Amniotic stem cell (primary cell): ENCODE measurements around the gene SLPI.

Experiments used
- DNase-seq: peaks from one replicate; lab custom pipeline; 2025; lab: John Stamatoyannopoulos, UW

SLPI gene, protein sequence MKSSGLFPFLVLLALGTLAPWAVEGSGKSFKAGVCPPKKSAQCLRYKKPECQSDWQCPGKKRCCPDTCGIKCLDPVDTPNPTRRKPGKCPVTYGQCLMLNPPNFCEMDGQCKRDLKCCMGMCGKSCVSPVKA

DNA sequence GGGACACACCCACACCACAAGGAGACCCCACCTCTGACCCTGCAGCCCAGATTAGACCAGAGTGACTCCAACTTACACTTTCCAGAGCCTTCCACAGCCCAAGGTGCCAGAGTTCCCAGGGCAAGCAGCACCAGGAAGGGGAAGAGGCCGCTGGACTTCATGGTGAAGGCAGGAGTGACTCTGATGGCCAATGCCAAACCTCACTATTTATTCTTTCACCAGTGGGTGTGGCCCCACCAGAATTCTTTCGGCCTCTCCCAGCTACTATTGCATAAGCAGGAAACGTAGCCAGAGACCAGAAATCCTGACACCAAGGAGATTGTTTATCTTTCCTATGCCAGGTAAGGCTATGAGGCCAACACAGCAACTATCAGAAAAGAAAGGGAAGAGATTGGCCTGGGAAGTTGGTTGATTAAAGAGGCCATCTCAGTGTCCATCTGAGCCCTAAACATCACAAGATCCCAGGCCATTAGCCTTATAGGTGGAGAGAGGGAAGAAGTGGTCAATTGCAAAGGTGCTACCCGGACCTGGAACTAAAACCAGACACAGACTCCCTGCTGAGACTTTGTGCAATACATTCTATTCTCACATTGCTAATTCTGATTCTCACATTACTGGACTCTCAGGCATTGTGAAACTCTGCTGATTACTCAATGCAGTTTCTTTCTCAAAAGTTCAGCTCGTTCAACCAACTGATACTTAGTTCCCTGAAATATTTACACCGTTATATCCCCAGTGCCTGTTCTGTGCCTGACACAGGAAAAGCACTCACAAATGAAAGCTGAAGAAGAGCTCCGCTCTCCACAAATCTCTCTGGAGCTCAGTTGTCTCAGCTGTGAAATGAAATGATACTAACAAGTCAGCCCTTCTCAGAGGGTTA lies at the start of gene SLPI:
SLPI (minus strand) TSS at position 182 of the 880 bp plus-strand sequence; CDS start at position 161, 21 bp downstream.
- no peak for DNase-seq

GRCh38 chr20:45303586-45304463 lies 49.5 kb upstream of the SLPI start:
- no peak for DNase-seq

GRCh38 chr20:45301824-45302271 lies 47.5 kb upstream of the SLPI start:
- no peak for DNase-seq

DNA sequence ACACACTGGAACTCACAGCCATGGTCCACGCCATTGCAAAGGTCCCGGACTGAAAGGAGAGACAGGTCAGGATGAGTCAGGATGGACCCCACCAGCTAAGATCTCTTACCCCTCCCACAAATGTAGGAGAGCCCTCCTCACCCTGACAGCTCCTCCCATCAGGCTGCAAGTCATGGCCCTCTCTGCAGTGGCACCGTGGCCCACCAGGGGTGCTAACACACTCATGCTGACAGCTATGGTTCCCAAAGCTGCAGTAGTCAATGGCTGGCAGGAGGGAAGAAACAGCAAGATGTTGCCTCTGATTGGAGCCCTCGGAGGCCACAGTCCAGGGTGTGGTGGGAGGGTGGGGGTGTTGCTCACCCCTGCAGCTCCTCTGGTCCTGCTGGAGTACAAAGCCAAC lies 46.6 kb upstream of the SLPI start:
- DNase-seq, result no peak

GRCh38 chr20:45299786-45300185 lies 45.4 kb upstream of the SLPI start:
- DNase-seq, result no peak

DNA sequence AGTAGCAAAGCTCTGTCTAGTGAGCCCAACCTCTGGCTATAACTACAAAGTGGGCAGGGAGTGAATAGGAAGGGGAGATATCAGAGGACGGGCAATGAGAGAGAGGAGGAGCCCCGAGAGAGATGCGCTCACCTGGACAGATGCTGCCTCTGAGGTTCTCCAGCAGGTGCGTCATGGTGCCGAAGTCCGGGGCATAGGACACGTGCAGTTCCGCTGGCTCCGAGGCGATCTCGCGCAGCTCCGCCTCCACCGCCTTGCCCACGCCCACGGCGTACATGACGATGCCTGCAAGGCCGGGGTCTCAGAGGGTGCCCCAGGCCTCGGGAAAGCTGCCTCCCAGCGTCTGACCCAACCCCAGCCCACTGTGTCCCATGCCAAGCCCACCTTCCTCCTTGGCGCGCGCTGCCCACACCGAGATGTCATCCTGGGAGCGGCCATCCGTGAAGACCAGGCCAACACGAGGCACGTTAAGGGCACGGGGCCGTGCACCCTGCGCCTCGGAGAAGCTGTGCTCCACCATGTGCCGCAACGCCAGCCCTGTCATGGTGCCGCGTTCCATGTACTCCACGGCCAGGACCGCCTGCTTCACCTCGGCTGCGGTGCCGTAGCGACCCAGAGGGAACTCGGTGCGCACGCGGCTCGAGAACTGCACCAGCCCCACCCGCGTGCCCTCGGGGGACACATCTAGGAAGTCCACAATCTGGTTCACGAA lies 43.6 kb upstream of the SLPI start:
- no peak for DNase-seq

GRCh38 chr20:45294659-45295058 lies 40.3 kb upstream of the SLPI start:
- DNase-seq, result no peak

GRCh38 chr20:45294003-45294368 lies 39.6 kb upstream of the SLPI start:
- DNase-seq, result no peak

DNA sequence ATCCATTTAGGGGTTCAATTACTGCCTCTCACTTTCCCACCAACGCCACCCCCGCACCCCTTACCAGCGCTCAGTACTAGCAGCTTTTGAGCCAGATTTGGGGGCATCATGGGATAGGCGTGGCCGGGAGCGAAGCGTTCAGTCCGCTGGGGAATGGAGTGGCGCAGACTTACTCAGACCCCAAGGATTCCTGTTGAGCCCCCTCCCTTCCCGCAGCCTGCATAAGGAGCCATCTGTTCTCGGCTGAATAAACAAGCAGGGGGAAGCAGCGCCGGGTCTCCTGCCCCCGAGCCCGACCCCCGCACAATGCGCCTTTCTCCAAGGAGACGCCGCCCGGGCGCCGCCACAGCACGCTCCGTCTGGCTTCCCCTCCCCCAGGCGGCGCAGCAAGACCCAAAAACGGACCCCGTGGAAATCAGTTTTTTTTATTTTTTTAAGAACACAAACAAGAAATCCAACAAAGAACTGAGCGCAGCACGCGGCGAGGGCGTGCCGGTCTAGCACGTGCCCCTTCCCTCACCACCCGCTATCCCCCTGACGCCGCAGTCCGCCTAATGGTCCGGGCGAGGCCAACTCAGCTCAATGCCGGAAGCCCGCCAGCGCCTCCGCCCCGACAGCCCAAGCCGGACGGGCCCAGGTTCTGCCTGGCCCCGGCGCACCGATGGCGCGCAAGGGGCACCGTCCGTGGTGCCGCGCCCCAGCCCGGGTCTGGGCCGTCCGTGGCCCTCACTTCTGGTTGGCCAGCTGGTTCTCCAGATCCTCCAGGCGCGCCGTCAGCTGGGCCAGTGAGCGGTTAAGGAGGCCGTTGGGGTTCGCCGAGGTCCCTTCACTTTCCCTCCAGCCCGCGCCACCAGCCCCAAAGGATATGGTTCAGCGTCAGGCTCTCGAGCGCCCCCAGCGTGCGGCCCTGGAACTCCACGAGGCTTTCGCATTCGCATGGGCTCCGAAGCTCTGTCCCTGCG lies 39.0 kb upstream of the SLPI start:
- peak; percentile 23 for DNase-seq

- no peak for DNase-seq
These were observed 38.0 kb upstream of the SLPI start for GRCh38 chr20:45292343-45292742.

DNA sequence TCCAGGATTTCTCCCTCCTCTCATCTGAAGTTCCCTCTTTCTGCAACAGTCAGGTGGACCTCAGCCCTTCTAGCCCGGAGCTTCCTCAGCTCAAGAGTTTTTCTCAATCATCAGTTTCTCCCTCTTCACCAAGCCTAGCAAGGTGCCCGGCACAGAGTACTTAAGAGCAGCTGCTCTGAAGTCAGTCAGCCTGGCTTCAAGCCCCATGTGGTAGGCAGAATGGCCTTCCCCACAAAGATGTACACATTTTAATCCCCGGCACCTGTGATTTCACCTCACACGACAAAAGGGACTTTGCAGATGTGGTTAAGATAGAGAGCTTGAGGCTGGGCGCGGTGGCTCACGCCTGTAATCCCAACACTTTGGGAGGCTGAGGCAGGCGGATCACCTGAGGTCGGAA lies 37.2 kb upstream of the SLPI start:
- DNase-seq, result no peak

DNA sequence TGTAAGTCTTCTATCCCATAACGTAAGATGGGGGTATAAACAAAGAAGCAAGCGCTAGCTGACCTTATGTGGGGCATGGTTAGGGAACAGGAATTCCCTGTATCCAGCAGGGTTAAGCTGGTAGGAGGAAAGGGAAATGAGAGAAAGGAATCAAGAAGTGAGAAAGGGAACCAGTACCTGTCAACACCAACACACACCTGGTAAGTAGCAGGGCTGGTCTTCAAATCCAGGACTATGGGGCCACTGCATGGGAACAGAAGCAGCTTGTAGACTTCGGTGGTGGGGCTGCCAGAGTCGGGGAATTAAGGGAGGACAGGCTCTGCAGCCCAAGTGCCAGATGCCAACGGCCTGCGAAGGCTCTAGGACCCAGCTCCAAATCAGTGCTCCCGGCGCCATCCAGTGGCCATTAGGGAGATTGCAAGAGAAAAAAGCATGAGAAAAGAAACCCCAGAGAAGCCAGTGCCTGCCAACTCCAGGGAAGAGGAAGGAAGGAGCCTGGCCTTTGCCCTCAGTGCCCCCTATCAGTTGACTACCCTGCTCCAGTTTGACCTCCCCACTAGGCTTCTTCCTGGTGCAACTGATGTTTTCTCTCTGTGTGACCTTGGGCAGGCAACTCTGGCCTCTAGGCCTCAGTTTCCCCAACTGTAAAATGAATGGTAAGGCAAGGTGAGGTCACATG lies 36.5 kb upstream of the SLPI start:
- DNase-seq, result peak; percentile 46

GRCh38 chr20:45289942-45290676 lies 35.7 kb upstream of the SLPI start:
- no peak for DNase-seq

DNA sequence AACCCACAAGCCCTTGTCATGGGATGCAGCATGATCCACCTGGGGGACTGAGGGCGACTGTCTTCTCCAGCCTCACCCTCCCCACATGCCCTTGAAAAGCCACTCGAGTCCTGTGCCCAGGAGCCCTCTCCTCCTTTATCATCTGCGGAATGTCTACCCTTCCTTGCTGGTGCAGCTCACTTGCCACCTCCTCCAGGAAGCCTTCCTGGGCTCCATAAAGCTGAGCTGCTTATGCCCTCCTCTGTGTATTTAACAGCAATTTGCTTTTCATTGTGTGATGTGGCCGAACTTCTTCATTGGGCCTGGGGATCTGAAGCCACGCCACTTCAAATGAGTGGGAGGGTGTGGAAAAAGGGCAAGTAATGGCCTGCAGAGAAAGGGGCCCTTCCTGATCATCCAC lies 34.5 kb upstream of the SLPI start:
- DNase-seq, result no peak

GRCh38 chr20:45288376-45288775 lies 34.0 kb upstream of the SLPI start:
- DNase-seq, result no peak

- no peak for DNase-seq
These were observed 29.2 kb upstream of the SLPI start for GRCh38 chr20:45283551-45284057.

DNA sequence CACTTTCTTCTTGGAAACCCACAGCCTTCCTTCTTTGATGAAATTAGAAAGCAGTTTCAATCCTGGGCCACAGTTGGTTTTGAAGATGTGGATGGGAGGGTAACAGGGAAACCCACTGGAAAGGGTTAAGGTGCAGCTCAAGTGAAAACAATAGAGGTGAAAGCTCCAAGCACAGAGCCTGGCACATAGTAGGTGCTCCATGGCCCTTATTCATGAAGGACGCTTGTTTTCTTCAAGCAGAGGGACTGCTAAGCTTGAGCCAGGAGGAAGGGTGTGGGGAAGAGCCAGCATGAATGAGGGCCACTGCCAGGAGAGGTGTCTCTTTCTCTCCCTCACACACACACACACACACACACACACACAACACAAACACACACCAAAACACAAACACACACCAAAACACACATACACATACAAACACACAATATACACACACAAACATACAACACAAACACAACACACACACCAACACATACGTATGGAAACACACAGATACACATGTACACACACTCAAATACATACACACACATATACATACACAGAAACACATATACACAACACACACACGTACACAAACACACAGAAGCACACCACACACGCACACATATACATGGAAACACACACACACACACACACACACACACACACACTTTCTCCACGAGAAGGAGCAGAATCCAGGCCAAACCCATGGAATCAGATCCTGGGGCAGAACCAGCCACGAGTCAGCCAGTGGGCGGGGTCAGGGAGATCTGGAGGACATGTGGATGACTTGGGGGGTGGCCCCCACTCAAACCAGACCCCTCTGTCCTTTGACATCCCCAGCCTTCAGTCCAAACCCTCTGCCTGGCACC lies 28.6 kb upstream of the SLPI start:
- DNase-seq, result no peak

GRCh38 chr20:45279992-45280391 lies 25.6 kb upstream of the SLPI start:
- DNase-seq, result no peak
